Neural cell (in vitro differentiated cells): ENCODE measurements around the gene CNTLN. TPM values are rescaled to one million over a fixed set of nuclear protein-coding genes. Genes with fewer than 3 reads are reported as not detected.

ENCODE experiments used
- H2AFZ ChIP-seq: fragments of 200-600, 300-800 bp; sonication (generic), shearing (Covaris generic); 2 replicates; pipeline ENCODE4 v1.6.0; 2014; ENCODE audit warnings: low read depth, mild to moderate bottlenecking, antibody characterized with exemption, low read length, moderate library complexity
- H3F3A ChIP-seq: fragments of 200-600 bp; shearing (Covaris generic); 2 replicates; pipeline ENCODE4 v1.6.1; 2016; ENCODE audit warnings: mild to moderate bottlenecking, moderate library complexity, mixed read lengths, antibody characterized with exemption, low read length; ENCODE audit not compliant: insufficient read depth, poor library complexity, severe bottlenecking
- H3K27ac ChIP-seq: fragments of 200-600, 300-800 bp; sonication (generic), shearing (Covaris generic); 2 replicates; pipeline ENCODE4 v1.5.1; 2014; ENCODE audit warnings: mild to moderate bottlenecking, low read length, moderate library complexity
- H3K27me3 ChIP-seq: fragments of 300-800, 200-600 bp; sonication (generic), shearing (Covaris generic); 2 replicates; pipeline ENCODE4 v1.6.0; 2014; ENCODE audit warnings: mild to moderate bottlenecking, low read depth, low read length, moderate library complexity; ENCODE audit not compliant: insufficient read depth
- H3K36me3 ChIP-seq: fragments of 300-800, 200-600 bp; sonication (generic), shearing (Covaris generic); 2 replicates; pipeline ENCODE4 v1.5.1; 2014; ENCODE audit warnings: mild to moderate bottlenecking, antibody characterized with exemption, low read length, moderate library complexity; ENCODE audit not compliant: insufficient read depth
- H3K4me2 ChIP-seq: fragments of 300-800, 200-600 bp; sonication (generic), shearing (Covaris generic); 2 replicates; pipeline ENCODE4 v1.6.0; 2014; ENCODE audit warnings: mild to moderate bottlenecking, low read length
- H3K4me3 ChIP-seq: fragments of 300-800, 200-600 bp; sonication (generic), shearing (Covaris generic); 2 replicates; pipeline ENCODE4 v1.5.1; 2014; ENCODE audit warnings: mild to moderate bottlenecking, low read length, moderate library complexity
- H3K79me2 ChIP-seq: fragments of 200-600 bp; shearing (Covaris generic); replicated peaks from 2 replicates; pipeline ENCODE4 v1.6.0; 2014; ENCODE audit warnings: mild to moderate bottlenecking, low read length, moderate library complexity; ENCODE audit not compliant: insufficient read depth
- H3K9ac ChIP-seq: fragments of 300-800, 200-600 bp; sonication (generic), shearing (Covaris generic); 2 replicates; pipeline ENCODE4 v1.6.1; 2016; ENCODE audit warnings: mild to moderate bottlenecking, low read length, mixed read lengths
- H3K9me2 ChIP-seq: fragments of 200-600 bp; shearing (Covaris generic); 2 replicates; pipeline ENCODE4 v1.6.1; 2016; ENCODE audit warnings: mild to moderate bottlenecking, low read length, mixed read lengths; ENCODE audit not compliant: insufficient read depth
- H3K9me3 ChIP-seq: fragments of 200-600, 300-800 bp; sonication (generic), shearing (Covaris generic); 2 replicates; pipeline ENCODE4 v1.6.1; 2016; ENCODE audit warnings: mild to moderate bottlenecking, mixed run types, low read length, moderate library complexity, mixed read lengths
- H4K20me1 ChIP-seq: fragments of 200-600 bp; shearing (Covaris generic); 2 replicates; pipeline ENCODE4 v1.6.1; 2016; ENCODE audit warnings: mild to moderate bottlenecking, mixed run types; ENCODE audit not compliant: insufficient read depth
- CTCF ChIP-seq: fragments of 450-650 bp; IDR thresholded peaks from 2 replicates; pipeline ENCODE4 v1.5.1; 2014; ENCODE audit warnings: antibody characterized with exemption, mild to moderate bottlenecking, moderate library complexity; ENCODE audit not compliant: poor library complexity, severe bottlenecking
- EP300 ChIP-seq: fragments of 450-650 bp; conservative IDR thresholded peaks from 2 replicates; pipeline ENCODE4 v1.6.1; 2014; ENCODE audit warnings: antibody characterized with exemption, mild to moderate bottlenecking, moderate library complexity; ENCODE audit not compliant: poor library complexity, severe bottlenecking
- EZH2 ChIP-seq: fragments of 200-600, 300-800 bp; shearing (Covaris generic), sonication (generic); IDR thresholded peaks from 2 replicates; pipeline ENCODE4 v1.6.1; 2014; ENCODE audit warnings: antibody characterized with exemption, low read length, borderline replicate concordance, mild to moderate bottlenecking; ENCODE audit not compliant: insufficient read depth, poor library complexity, severe bottlenecking
- MXI1 ChIP-seq: fragments of 450-650 bp; conservative IDR thresholded peaks from 2 replicates; pipeline ENCODE4 v1.6.1; 2014; ENCODE audit warnings: antibody characterized with exemption, mild to moderate bottlenecking; ENCODE audit not compliant: poor library complexity, severe bottlenecking
- POLR2AphosphoS5 ChIP-seq: IDR thresholded peaks from 2 replicates; pipeline ENCODE4 v1.6.1; 2012
- RAD21 ChIP-seq: fragments of 450-650 bp; conservative IDR thresholded peaks from 2 replicates; pipeline ENCODE4 v1.6.1; 2014; ENCODE audit warnings: antibody characterized with exemption, mild to moderate bottlenecking, moderate library complexity
- REST ChIP-seq: IDR thresholded peaks from 2 replicates; pipeline ENCODE4 v1.6.1; 2012; ENCODE audit warnings: borderline replicate concordance
- SMC3 ChIP-seq: fragments of 450-650 bp; conservative IDR thresholded peaks from 2 replicates; pipeline ENCODE4 v1.6.1; 2014; ENCODE audit warnings: antibody characterized with exemption, mild to moderate bottlenecking, moderate library complexity; ENCODE audit not compliant: poor library complexity
- TAF1 ChIP-seq: IDR thresholded peaks from 2 replicates; pipeline ENCODE4 v1.6.1; 2012; ENCODE audit warnings: low read depth
- polyA plus RNA-seq: library from polyadenylated mRNA; depleted of rRNA; stranded (reverse); fragments of >200 nt; gene quantifications from 2 replicates; pipeline ENCODE4 v1.2.3, GENCODE V29; 2014

Gene CNTLN
- polyA plus RNA-seq, 1 donor from 2014 or later, result 5.0 TPM

GRCh38 chr9:17148324-17148723 is 13.5 kb downstream of the CNTLN start:
- H3K4me3 ChIP-seq, result no peak overlapping the region
- no peak overlapping the region for H2AFZ ChIP-seq
- peaks cover 4% of the 10 kb centered on the region for H3K36me3 ChIP-seq
- H3K9me2 ChIP-seq, result no peaks in the 10 kb centered on the region
- H3K9me3 ChIP-seq, result peaks cover 7% of the 10 kb centered on the region
- no peaks in the 10 kb centered on the region for H3F3A ChIP-seq
- no peak overlapping the region for H3K27ac ChIP-seq
- no peak for TF ChIP-seq EP300
- TF ChIP-seq POLR2AphosphoS5, result no peak
- TF ChIP-seq RAD21, result no peak
- TF ChIP-seq TAF1, result no peak
- TF ChIP-seq REST, result no peak
- TF ChIP-seq SMC3, result no peak
- TF ChIP-seq EZH2, result no peak
- TF ChIP-seq CTCF, result no peak
- TF ChIP-seq MXI1, result no peak
- H3K4me2 ChIP-seq, result no peak overlapping the region
- no peaks in the 10 kb centered on the region for H4K20me1 ChIP-seq
- H3K79me2 ChIP-seq, result no peaks in the 10 kb centered on the region
- no peaks in the 10 kb centered on the region for H3K27me3 ChIP-seq
- no peak overlapping the region for H3K9ac ChIP-seq

GRCh38 chr9:17159469-17159868 is 24.6 kb downstream of the CNTLN start:
- H3K9me2 ChIP-seq, result no peaks in the 10 kb centered on the region
- H2AFZ ChIP-seq, result no peak overlapping the region
- H3K4me3 ChIP-seq, result no peak overlapping the region
- H3K27ac ChIP-seq, result no peak overlapping the region
- no peaks in the 10 kb centered on the region for H3K9me3 ChIP-seq
- no peaks in the 10 kb centered on the region for H3K79me2 ChIP-seq
- TF ChIP-seq POLR2AphosphoS5, result no peak
- no peak for TF ChIP-seq MXI1
- no peak for TF ChIP-seq SMC3
- TF ChIP-seq TAF1, result no peak
- no peak for TF ChIP-seq EZH2
- no peak for TF ChIP-seq CTCF
- TF ChIP-seq RAD21, result no peak
- TF ChIP-seq EP300, result no peak
- TF ChIP-seq REST, result no peak
- H3K27me3 ChIP-seq, result no peaks in the 10 kb centered on the region
- no peaks in the 10 kb centered on the region for H3F3A ChIP-seq
- H3K9ac ChIP-seq, result no peak overlapping the region
- no peaks in the 10 kb centered on the region for H4K20me1 ChIP-seq
- no peaks in the 10 kb centered on the region for H3K36me3 ChIP-seq
- no peak overlapping the region for H3K4me2 ChIP-seq
